IMR-90 (cell line): ENCODE data around the gene PNPLA5. TPM values are rescaled to one million over a fixed set of nuclear protein-coding genes. Genes with fewer than 3 reads are reported as not detected.

Experiments used
- ATAC-seq: fragments of 200-7000 bp; cut with Tn5 transposase; 2 replicates; pipeline ENCODE4 v1.9.1; 2020; ENCODE audit warnings: low read depth, mild to moderate bottlenecking, moderate library complexity
- BruUV-seq: library from RNA; stranded (reverse); fragments of 400-500 nt; replicated peaks from 2 replicates; lab custom pipeline; 2021; lab: Mats Ljungman, UMichigan
- CTCF ChIA-PET: fragments of 300-600 bp; formaldehyde crosslinking; extraction: SDS; loops from one replicate; lab custom pipeline; 2021; ENCODE audit warnings: antibody characterized with exemption; lab: Yijun Ruan, JAX
- POLR2A ChIA-PET: fragments of 300-600 bp; sonication (Branson Sonifier 250); formaldehyde crosslinking; loops from one replicate; lab custom pipeline; 2022; ENCODE audit warnings: antibody characterized with exemption; ENCODE audit not compliant: unreplicated experiment; lab: Charles Lee
- DNase-seq: peaks from one replicate; pipeline ENCODE4 v3.0.0; 2013
- H2AFZ ChIP-seq: replicated peaks from 2 replicates; pipeline ENCODE3; 2013; ENCODE audit warnings: low read length, mild to moderate bottlenecking; ENCODE audit not compliant: poor library complexity
- H2AK5ac ChIP-seq: 2 replicates; pipeline ENCODE4 v1.6.1; 2013; ENCODE audit warnings: low read depth, low read length, inconsistent platforms
- H2AK9ac ChIP-seq: replicated peaks from 2 replicates; pipeline ENCODE3; 2013; ENCODE audit warnings: mild to moderate bottlenecking, low read depth, low read length, moderate library complexity; ENCODE audit not compliant: poor library complexity
- H2BK120ac ChIP-seq: 2 replicates; pipeline ENCODE4 v1.6.1; 2013; ENCODE audit warnings: low read depth, low read length, inconsistent platforms
- H2BK15ac ChIP-seq: 3 replicates; pipeline ENCODE4 v1.6.1; 2013; ENCODE audit warnings: low read depth, low read length, inconsistent platforms
- H2BK20ac ChIP-seq: 2 replicates; pipeline ENCODE4 v1.6.1; 2013; ENCODE audit warnings: low read depth, mild to moderate bottlenecking, inconsistent platforms, low read length, moderate library complexity
- H2BK5ac ChIP-seq: 2 replicates; pipeline ENCODE4 v1.6.1; 2013; ENCODE audit warnings: mild to moderate bottlenecking, low read depth, low read length, inconsistent platforms; ENCODE audit not compliant: poor library complexity, severe bottlenecking
- H3K14ac ChIP-seq: replicated peaks from 2 replicates; pipeline ENCODE4 v1.6.1; 2013; ENCODE audit warnings: low read depth, low read length, inconsistent platforms
- H3K18ac ChIP-seq: 2 replicates; pipeline ENCODE4 v1.6.1; 2013; ENCODE audit warnings: low read depth, low read length, control low read depth
- H3K23ac ChIP-seq: 2 replicates; pipeline ENCODE4 v1.6.1; 2013; ENCODE audit warnings: low read depth, low read length, inconsistent platforms
- H3K27ac ChIP-seq: 2 replicates; pipeline ENCODE4 v1.5.1; 2013; ENCODE audit warnings: mild to moderate bottlenecking, control low read depth, low read length; ENCODE audit not compliant: insufficient read depth
- H3K27me3 ChIP-seq: 2 replicates; pipeline ENCODE4 v1.6.1; 2013; ENCODE audit warnings: low read length; ENCODE audit not compliant: control insufficient read depth, insufficient read depth
- H3K36me3 ChIP-seq: 2 replicates; pipeline ENCODE4 v1.6.1; 2013; ENCODE audit warnings: low read length, mixed read lengths; ENCODE audit not compliant: control insufficient read depth, insufficient read depth
- H3K4ac ChIP-seq: 2 replicates; pipeline ENCODE4 v1.6.1; 2013; ENCODE audit warnings: low read depth, low read length, inconsistent platforms
- H3K4me1 ChIP-seq: 2 replicates; pipeline ENCODE4 v1.6.1; 2013; ENCODE audit warnings: low read length, mixed read lengths; ENCODE audit not compliant: control insufficient read depth, insufficient read depth
- H3K4me2 ChIP-seq: 2 replicates; pipeline ENCODE4 v1.6.1; 2013; ENCODE audit warnings: low read depth, mild to moderate bottlenecking, control low read depth, low read length, moderate library complexity
- H3K4me3 ChIP-seq: 2 replicates; pipeline ENCODE4 v1.5.1; 2013; ENCODE audit warnings: low read depth, mild to moderate bottlenecking, control low read depth, low read length, moderate library complexity; ENCODE audit not compliant: insufficient read depth
- H3K56ac ChIP-seq: 2 replicates; pipeline ENCODE4 v1.6.1; 2013; ENCODE audit warnings: low read length, inconsistent platforms; ENCODE audit not compliant: insufficient read depth; ENCODE audit errors: extremely low read depth
- H3K79me1 ChIP-seq, 2 experiments: 2 replicates each; pipeline ENCODE4 v1.6.1; 2013; ENCODE audit warnings: low read length in 2 of 2, inconsistent platforms in 1 of 2, low read depth in 1 of 2
- H3K9ac ChIP-seq: 2 replicates; pipeline ENCODE4 v1.6.1; 2013; ENCODE audit warnings: low read depth, low read length, control low read depth
- H3K9me1 ChIP-seq: 2 replicates; pipeline ENCODE4 v1.6.1; 2013; ENCODE audit warnings: low read length, inconsistent platforms; ENCODE audit not compliant: insufficient read depth
- H3K9me3 ChIP-seq: 2 replicates; pipeline ENCODE4 v1.6.1; 2013; ENCODE audit warnings: low read length; ENCODE audit not compliant: control insufficient read depth, insufficient read depth
- H4K20me1 ChIP-seq: 2 replicates; pipeline ENCODE4 v1.6.1; 2013; ENCODE audit warnings: low read length, inconsistent platforms; ENCODE audit not compliant: insufficient read depth
- H4K5ac ChIP-seq: 2 replicates; pipeline ENCODE4 v1.6.1; 2013; ENCODE audit warnings: mild to moderate bottlenecking, low read depth, low read length, control low read depth
- H4K8ac ChIP-seq, 2 experiments: 2 replicates each; pipeline ENCODE4 v1.6.1; 2013; ENCODE audit warnings: low read depth in 2 of 2, low read length in 2 of 2, control low read depth in 1 of 2, inconsistent platforms in 1 of 2
- H4K91ac ChIP-seq: 2 replicates; pipeline ENCODE4 v1.6.1; 2013; ENCODE audit warnings: low read depth, low read length, inconsistent platforms; ENCODE audit not compliant: insufficient read depth
- FOS ChIP-seq: fragments of 150-350 bp; IDR thresholded peaks from 2 replicates; pipeline ENCODE4 v1.6.1; 2016; ENCODE audit warnings: low read depth, low read length
- MXI1 ChIP-seq: IDR thresholded peaks from 2 replicates; pipeline ENCODE4 v1.6.1; 2012; ENCODE audit warnings: low read depth, mild to moderate bottlenecking, low read length, moderate library complexity, borderline replicate concordance
- RAD21 ChIP-seq: IDR thresholded peaks from 2 replicates; pipeline ENCODE4 v1.6.1; 2012; ENCODE audit warnings: low read length, improper control_type of control experiment
- RCOR1 ChIP-seq: IDR thresholded peaks from 2 replicates; pipeline ENCODE4 v1.6.1; 2012; ENCODE audit warnings: mild to moderate bottlenecking, low read length, improper control_type of control experiment; ENCODE audit not compliant: insufficient replicate concordance
- WGBS, 2 experiments: methylation state at CpG; one replicate each; pipeline versions ENCODE4 v1.1.5 to v1.1.7; 2013; ENCODE audit warnings: missing lambda C conversion rate in 2 of 2; ENCODE audit not compliant: insufficient read length in 1 of 2; ENCODE audit errors: extremely low coverage in 2 of 2; 5-methylcytosine and 5-hydroxymethylcytosine counted together
- dilution Hi-C: fragments of 300-500 bp; cut with HindIII; formaldehyde crosslinking; loops from one replicate; pipeline ENCODE4 v1.14.3; 2018; ENCODE audit warnings: low sequenced_read_pairs; ENCODE audit not compliant: unreplicated experiment
- in situ Hi-C: fragments of 300-500 bp; cut with MboI; formaldehyde crosslinking; loops from 3 replicates; pipeline ENCODE4 v1.14.3; 2019; ENCODE audit warnings: low sequenced_read_pairs, inconsistent platforms, mixed read lengths
- intact Hi-C: fragments of 100-400 bp; cut with micrococcal nuclease; formaldehyde crosslinking; loops from 2 replicates; pipeline ENCODE4 v1.10.0; 2022
- polyA plus RNA-seq, 3 experiments: library from polyadenylated mRNA; depleted of rRNA; stranded (reverse); fragments of >200 nt; gene quantifications; 2 replicates each; pipeline ENCODE4 v1.2.3, GENCODE V29; 2012; ENCODE audit warnings: low replicate concordance in 1 of 3
- total RNA-seq: library from RNA; depleted of rRNA; stranded (reverse); fragments of >200 nt; gene quantifications from 2 replicates; pipeline ENCODE4 v1.2.3, GENCODE V29; 2012

Gene PNPLA5
- total and polyA plus RNA-seq, 2 of the 4 experiments (the other 2 are of a cell fraction): 0.18 to 0.44 TPM

DNA sequence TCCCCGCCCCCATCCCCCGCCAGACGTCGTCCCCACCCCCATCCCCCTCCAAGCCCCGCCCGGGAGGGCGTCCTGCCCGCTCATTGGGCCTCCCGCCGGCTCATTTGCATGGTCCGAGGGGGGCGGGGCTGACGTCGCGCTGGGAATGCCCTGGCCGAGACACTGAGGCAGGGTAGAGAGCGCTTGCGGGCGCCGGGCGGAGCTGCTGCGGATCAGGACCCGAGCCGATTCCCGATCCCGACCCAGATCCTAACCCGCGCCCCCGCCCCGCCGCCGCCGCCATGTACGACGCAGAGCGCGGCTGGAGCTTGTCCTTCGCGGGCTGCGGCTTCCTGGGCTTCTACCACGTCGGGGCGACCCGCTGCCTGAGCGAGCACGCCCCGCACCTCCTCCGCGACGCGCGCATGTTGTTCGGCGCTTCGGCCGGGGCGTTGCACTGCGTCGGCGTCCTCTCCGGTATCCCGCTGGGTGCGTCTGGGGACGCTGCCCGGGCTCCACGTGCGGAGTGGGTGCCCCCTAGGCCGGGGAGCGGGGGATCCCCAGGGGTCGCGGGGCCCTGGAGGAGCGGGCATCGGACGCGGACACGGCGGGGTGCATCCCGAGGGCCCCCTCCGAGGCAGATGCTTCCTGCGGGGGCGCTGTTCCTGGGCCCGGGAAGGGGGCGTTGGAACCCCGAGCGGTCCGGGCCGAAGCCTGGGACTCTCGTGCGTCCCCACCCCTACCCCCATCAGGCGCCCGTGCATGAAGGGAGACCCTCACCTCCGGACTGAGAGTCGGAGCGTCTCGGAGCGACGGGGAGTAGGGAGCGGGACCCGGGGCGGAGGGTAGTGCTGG lies 32.0 kb upstream of the PNPLA5 start, which contains the start of gene PNPLA3 (continued):
- TF ChIP-seq MXI1: peak; percentile 86; the same call in 1 of the 2 replicates
- TF ChIP-seq FOS: no peak
- TF ChIP-seq RCOR1: no peak
- TF ChIP-seq RAD21: no peak

DNA sequence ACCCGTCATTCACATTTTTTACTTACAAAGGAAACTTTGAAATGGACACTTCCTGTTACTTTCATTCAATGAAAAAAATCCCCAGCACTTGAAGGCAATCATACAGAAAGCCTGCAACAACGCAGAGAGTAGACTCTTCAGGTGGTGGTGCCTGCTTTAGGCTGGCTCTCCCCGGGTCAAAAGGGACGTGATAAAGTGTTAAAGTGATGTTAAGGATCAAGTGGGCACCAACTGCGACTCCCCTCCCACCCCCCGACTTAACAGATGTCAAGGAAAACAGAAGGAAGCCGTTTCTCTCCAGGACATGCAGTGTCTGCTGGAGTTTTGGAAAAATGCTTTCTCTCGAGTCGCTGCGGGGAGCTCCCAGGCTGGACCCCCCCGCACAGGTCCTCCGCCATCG lies 31.4 kb upstream of the PNPLA5 start:
- in situ Hi-C loops (no loop called here), dilution Hi-C loops (no loop called here), intact Hi-C loops (no loop called here)
- Histone ChIP-seq H3K79me1 (peaks cover 0 to 23% of the 10 kb centered on the region in 2 experiments; a peak in 2 of 4 replicates), H3K18ac (peak overlapping the region; percentile 97), H3K4ac (peak overlapping the region; percentile 94), H3K14ac (peak overlapping the region; percentile 92), H3K27ac (peak overlapping the region; percentile 91), H3K4me3 (peak overlapping the region; percentile 33), H3K9me1 (peaks cover 36% of the 10 kb centered on the region), H2BK120ac (peak overlapping the region; percentile 92), H3K9ac (peak overlapping the region; percentile 72), H2BK15ac (peak overlapping the region; percentile 98; the same call in 2 of the 3 replicates), H3K9me3 (no peaks in the 10 kb centered on the region), H3K4me2 (peak overlapping the region; percentile 94), H4K91ac (peak overlapping the region; percentile 87), H4K5ac (peak overlapping the region; percentile 100), H3K4me1 (peaks cover 28% of the 10 kb centered on the region), H3K23ac (peak overlapping the region; percentile 88), H4K8ac (peak overlapping the region; percentile 97 to 98), H2AK5ac (peak overlapping the region; percentile 98; the same call in 1 of the 2 replicates), H2BK5ac (peak overlapping the region; percentile 85), H4K20me1 (peaks cover 6% of the 10 kb centered on the region; the same call in 1 of the 2 replicates), H3K36me3 (0 out of 2 replicates have a peak, but pooled peaks cover 2% of the 10 kb centered on the region), H2BK20ac (peak overlapping the region; percentile 79), H3K56ac (peak overlapping the region; percentile 76; the same call in 1 of the 2 replicates), H3K27me3 (no peaks in the 10 kb centered on the region), H2AK9ac (peak overlapping the region; percentile 77), H2AFZ (peak overlapping the region; percentile 94)
- no peak for TF ChIP-seq MXI1
- WGBS, 2 experiments: no CpG with 5 or more reads among the region's 13 CpGs
- DNase-seq (no peak), ATAC-seq (peak; percentile 1)
- ChIA-PET POLR2A (interaction anchor here (0.7 kb wide), 1 partner anchor 10 kb away, joined by 10 read pairs; no protein-coding TSS in a partner anchor), CTCF (interaction anchor here (0.6 kb wide), 1 partner anchor 549 kb away, joined by 3 read pairs; no protein-coding TSS in a partner anchor)
- no TSS peak for BruUV-seq
